Gastroesophageal sphincter (tissue), 3 donors: ENCODE results near the gene MATK.

Source experiments
- CTCF ChIP-seq, 4 experiments: fragments of 200-600 bp in 2 of 4; fragments of 450-650 bp in 2 of 4; sonication (generic) in 1 of 4; IDR thresholded peaks; one replicate each; pipeline ENCODE4 v1.5.1; 2017 to 2019; ENCODE audit warnings: antibody characterized with exemption in 4 of 4, mild to moderate bottlenecking in 2 of 4, moderate library complexity in 2 of 4
- EP300 ChIP-seq: sonication (generic); formaldehyde crosslinking; IDR thresholded peaks from one replicate; pipeline ENCODE4 v1.6.1; 2017; ENCODE audit warnings: antibody characterized with exemption, mild to moderate bottlenecking
- POLR2A ChIP-seq, 2 donors: fragments of 450-650 bp; IDR thresholded peaks; one replicate each; pipeline ENCODE4 v1.6.1; 2017; ENCODE audit warnings: antibody characterized with exemption in 2 of 2, mild to moderate bottlenecking in 2 of 2, moderate library complexity in 1 of 2
- POLR2AphosphoS5 ChIP-seq: sonication (generic); formaldehyde crosslinking; IDR thresholded peaks from one replicate; pipeline ENCODE4 v1.6.1; 2017; ENCODE audit warnings: antibody characterized with exemption

GRCh38 chr19:3788996-3789778 lies 3.0 kb upstream of the MATK start:
- TF ChIP-seq POLR2AphosphoS5 (no peak), CTCF (IDR thresholded peaks at IDR 0.05) (no peak), EP300 (no peak), POLR2A (IDR thresholded peaks at IDR 0.05) (no peak)
